WTC11 (cell line): ENCODE results near the gene SORD. TPM values are rescaled to one million over a fixed set of nuclear protein-coding genes. Genes with fewer than 3 reads are reported as not detected.

ENCODE experiments used
- ATAC-seq: fragments of 200-7000 bp; cut with Tn5 transposase; 2 replicates; pipeline ENCODE4 v1.10.0; 2021; ENCODE audit warnings: mild to moderate bottlenecking, moderate library complexity
- CTCF ChIA-PET: fragments of 300-600 bp; sonication (Branson Sonifier 250); formaldehyde crosslinking; loops from one replicate; lab custom pipeline; 2021; ENCODE audit warnings: antibody characterized with exemption; lab: Charles Lee
- POLR2A ChIA-PET: fragments of 350-600 bp; sonication (Branson Sonifier 250); formaldehyde crosslinking; loops from one replicate; lab custom pipeline; 2021; ENCODE audit warnings: antibody characterized with exemption; lab: Charles Lee
- DNase-seq: peaks from one replicate; pipeline ENCODE4 v3.0.0; 2021; ENCODE audit warnings: low spot score
- H3K27ac Mint-ChIP-seq: 2 replicates; pipeline ENCODE4 v1.8.0; 2021; ENCODE audit warnings: mixed read lengths
- H3K27me3 Mint-ChIP-seq: 2 replicates; pipeline ENCODE4 v1.8.0; 2021; ENCODE audit warnings: low read depth, mild to moderate bottlenecking, moderate library complexity, mixed read lengths
- H3K36me3 Mint-ChIP-seq: 2 replicates; pipeline ENCODE4 v1.8.0; 2021; ENCODE audit warnings: mixed read lengths
- H3K4me1 Mint-ChIP-seq: 2 replicates; pipeline ENCODE4 v1.8.0; 2022; ENCODE audit warnings: mixed read lengths
- H3K4me3 Mint-ChIP-seq: 2 replicates; pipeline ENCODE4 v1.8.0; 2021; ENCODE audit warnings: mild to moderate bottlenecking, moderate library complexity, mixed read lengths
- H3K9me3 Mint-ChIP-seq: 2 replicates; pipeline ENCODE4 v1.8.0; 2021; ENCODE audit warnings: mixed read lengths
- AR ChIP-seq: fragments of 250-450 bp; sonication (Bioruptor Pico); IDR thresholded peaks from 2 replicates; pipeline ENCODE4 v1.9.0; 2021; ENCODE audit warnings: mild to moderate bottlenecking
- ATF2 ChIP-seq: sonication (generic); formaldehyde crosslinking; IDR thresholded peaks from 2 replicates; pipeline ENCODE4 v1.8.1; 2022; ENCODE audit warnings: low read depth, missing genetic modification reagents, borderline replicate concordance
- IRF2 ChIP-seq: sonication (generic); formaldehyde crosslinking; IDR thresholded peaks from 2 replicates; pipeline ENCODE4 v1.8.0; 2022; ENCODE audit warnings: low read depth, missing genetic modification reagents, borderline replicate concordance
- MAX ChIP-seq: sonication (generic); formaldehyde crosslinking; IDR thresholded peaks from 2 replicates; pipeline ENCODE4 v1.8.0; 2022; ENCODE audit warnings: mild to moderate bottlenecking, missing genetic modification reagents
- NFYB ChIP-seq: sonication (generic); formaldehyde crosslinking; conservative IDR thresholded peaks from 2 replicates; pipeline ENCODE4 v1.8.0; 2022; ENCODE audit warnings: low read depth, missing genetic modification reagents
- NR2C2 ChIP-seq: sonication (generic); formaldehyde crosslinking; IDR thresholded peaks from 2 replicates; pipeline ENCODE4 v1.8.0; 2022; ENCODE audit warnings: mild to moderate bottlenecking, missing genetic modification reagents
- NR3C1 ChIP-seq: sonication (generic); formaldehyde crosslinking; conservative IDR thresholded peaks from 2 replicates; pipeline ENCODE4 v1.8.1; 2023; ENCODE audit warnings: low read depth, mild to moderate bottlenecking, missing genetic modification reagents
- RORB ChIP-seq: fragments of 250-450 bp; sonication (Bioruptor Pico); IDR thresholded peaks from 2 replicates; pipeline ENCODE4 v1.9.0; 2021; ENCODE audit warnings: mild to moderate bottlenecking
- SMAD4 ChIP-seq: sonication (generic); formaldehyde crosslinking; IDR thresholded peaks from 2 replicates; pipeline ENCODE4 v1.8.0; 2022; ENCODE audit warnings: mild to moderate bottlenecking, missing genetic modification reagents
- TEAD1 ChIP-seq: sonication (generic); formaldehyde crosslinking; IDR thresholded peaks from 2 replicates; pipeline ENCODE4 v1.8.0; 2022; ENCODE audit warnings: mild to moderate bottlenecking, missing genetic modification reagents
- TP53 ChIP-seq: sonication (generic); formaldehyde crosslinking; IDR thresholded peaks from 2 replicates; pipeline ENCODE4 v1.8.1; 2023; ENCODE audit warnings: mild to moderate bottlenecking, missing genetic modification reagents
- USF2 ChIP-seq: sonication (generic); formaldehyde crosslinking; IDR thresholded peaks from 2 replicates; pipeline ENCODE4 v1.8.1; 2023; ENCODE audit warnings: mild to moderate bottlenecking, missing genetic modification reagents, moderate library complexity
- ZMAT4 ChIP-seq: fragments of 250-450 bp; sonication (Bioruptor Pico); IDR thresholded peaks from 2 replicates; pipeline ENCODE4 v1.9.0; 2021; ENCODE audit warnings: mild to moderate bottlenecking
- ZNF138 ChIP-seq: sonication (generic); formaldehyde crosslinking; conservative IDR thresholded peaks from 2 replicates; pipeline ENCODE4 v1.8.1; 2022; ENCODE audit warnings: mild to moderate bottlenecking, moderate library complexity, missing genetic modification reagents
- ZNF232 ChIP-seq: sonication (generic); formaldehyde crosslinking; IDR thresholded peaks from 2 replicates; pipeline ENCODE4 v1.8.0; 2022; ENCODE audit warnings: mild to moderate bottlenecking, missing genetic modification reagents
- total RNA-seq: library from RNA; stranded (reverse); gene quantifications from 3 replicates; pipeline ENCODE4 v1.2.3, GENCODE V29; 2021
- TF ChIP-seq, protein P1 (sequence below): sonication (generic); formaldehyde crosslinking; IDR thresholded peaks from 2 replicates; pipeline ENCODE4 v1.8.0; 2022; ENCODE audit warnings: mild to moderate bottlenecking, missing genetic modification reagents
- TF ChIP-seq, protein P2 (sequence below): sonication (generic); formaldehyde crosslinking; IDR thresholded peaks from 2 replicates; pipeline ENCODE4 v1.8.0; 2023; ENCODE audit warnings: missing genetic modification reagents
- TF ChIP-seq, protein P3 (sequence below): fragments of 250-450 bp; sonication (Bioruptor Pico); conservative IDR thresholded peaks from 2 replicates; pipeline ENCODE4 v1.9.0; 2021; ENCODE audit warnings: mild to moderate bottlenecking

The SORD gene
- total RNA-seq, 1 experiment from 2014 or later = 46.2 TPM

DNA sequence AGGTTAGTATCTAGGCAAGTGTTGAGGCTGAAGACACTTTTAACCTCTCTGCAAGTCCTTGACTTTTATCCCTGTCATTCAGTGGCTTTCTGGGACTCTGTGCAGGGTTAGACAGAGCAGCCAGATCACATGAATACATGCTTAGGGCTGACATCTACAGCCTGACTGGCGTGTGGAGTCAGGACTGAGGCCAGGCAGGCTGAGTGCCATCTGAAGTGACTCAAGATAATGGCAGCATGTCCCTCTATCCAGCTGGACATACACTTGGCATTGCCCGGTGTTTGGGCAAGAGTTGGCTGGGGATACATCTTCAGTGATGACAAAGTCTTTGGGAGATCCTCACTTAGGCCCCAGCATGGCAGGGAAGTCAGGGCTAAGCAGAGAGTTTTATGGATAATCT, 68.6 kb downstream of the SORD start:
- Mint-ChIP-seq H3K27me3 (peaks cover 16% of the 10 kb centered on the region), H3K36me3 (no peaks in the 10 kb centered on the region)
- CTCF ChIA-PET = interaction anchor here (1.2 to 1.5 kb wide), 2 partner anchors 19 to 27 kb away, joined by 3 read pairs; no protein-coding TSS in a partner anchor

More for the DNA sequence above, 68.6 kb downstream of the SORD start:
- TF ChIP-seq ZNF138 = no peak
- no peak for TF ChIP-seq TEAD1 (CRISPR knock-in tag)
- no peak for TF ChIP-seq SMAD4 (CRISPR knock-in tag)
- TF ChIP-seq, protein P1, sequence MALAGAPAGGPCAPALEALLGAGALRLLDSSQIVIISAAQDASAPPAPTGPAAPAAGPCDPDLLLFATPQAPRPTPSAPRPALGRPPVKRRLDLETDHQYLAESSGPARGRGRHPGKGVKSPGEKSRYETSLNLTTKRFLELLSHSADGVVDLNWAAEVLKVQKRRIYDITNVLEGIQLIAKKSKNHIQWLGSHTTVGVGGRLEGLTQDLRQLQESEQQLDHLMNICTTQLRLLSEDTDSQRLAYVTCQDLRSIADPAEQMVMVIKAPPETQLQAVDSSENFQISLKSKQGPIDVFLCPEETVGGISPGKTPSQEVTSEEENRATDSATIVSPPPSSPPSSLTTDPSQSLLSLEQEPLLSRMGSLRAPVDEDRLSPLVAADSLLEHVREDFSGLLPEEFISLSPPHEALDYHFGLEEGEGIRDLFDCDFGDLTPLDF (CRISPR knock-in tag) = no peak
- no peak for TF ChIP-seq NFYB
- TF ChIP-seq, protein P2, sequence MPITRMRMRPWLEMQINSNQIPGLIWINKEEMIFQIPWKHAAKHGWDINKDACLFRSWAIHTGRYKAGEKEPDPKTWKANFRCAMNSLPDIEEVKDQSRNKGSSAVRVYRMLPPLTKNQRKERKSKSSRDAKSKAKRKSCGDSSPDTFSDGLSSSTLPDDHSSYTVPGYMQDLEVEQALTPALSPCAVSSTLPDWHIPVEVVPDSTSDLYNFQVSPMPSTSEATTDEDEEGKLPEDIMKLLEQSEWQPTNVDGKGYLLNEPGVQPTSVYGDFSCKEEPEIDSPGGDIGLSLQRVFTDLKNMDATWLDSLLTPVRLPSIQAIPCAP (CRISPR knock-in tag) = no peak
- no peak for TF ChIP-seq AR
- no peak for TF ChIP-seq ATF2 (CRISPR knock-in tag)
- no peak for TF ChIP-seq RORB (CRISPR knock-in tag)
- TF ChIP-seq, protein P3, sequence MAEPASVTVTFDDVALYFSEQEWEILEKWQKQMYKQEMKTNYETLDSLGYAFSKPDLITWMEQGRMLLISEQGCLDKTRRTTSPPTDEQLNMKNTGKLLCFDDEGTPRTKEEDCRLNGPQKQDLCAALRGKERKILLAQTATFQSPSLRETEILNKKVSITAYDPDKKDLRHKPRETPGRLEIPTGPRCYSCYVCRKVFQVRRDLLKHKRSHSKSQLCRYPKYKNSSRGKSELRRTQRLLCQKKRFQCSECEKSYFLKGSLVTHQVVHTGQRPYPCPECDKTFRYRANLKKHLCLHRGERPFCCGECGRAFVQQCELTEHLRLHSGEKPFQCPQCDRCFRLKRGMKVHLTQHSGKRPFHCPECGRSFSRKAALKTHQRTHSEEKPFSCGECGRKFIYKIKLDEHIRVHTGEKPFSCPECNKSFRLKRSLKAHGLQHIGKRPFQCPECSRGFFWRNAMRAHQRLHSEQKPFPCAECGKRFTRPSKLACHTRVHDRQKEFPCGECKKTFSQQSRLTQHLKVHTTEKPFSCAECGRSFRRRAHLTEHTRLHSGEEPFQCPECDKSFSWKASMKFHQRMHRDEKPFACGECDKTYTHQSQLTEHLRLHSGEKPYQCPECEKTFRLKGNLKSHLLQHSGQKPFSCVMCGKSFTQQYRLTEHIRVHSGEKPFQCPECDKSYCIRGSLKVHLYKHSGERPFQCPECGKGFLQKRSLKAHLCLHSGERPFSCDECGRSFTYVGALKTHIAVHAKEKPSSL (CRISPR knock-in tag) = no peak
- no peak for TF ChIP-seq ZNF232
- no peak for TF ChIP-seq NR3C1 (CRISPR knock-in tag)
- no peak for TF ChIP-seq MAX
- no peak for TF ChIP-seq ZMAT4 (CRISPR knock-in tag)
- TF ChIP-seq NR2C2 (CRISPR knock-in tag) = no peak
- TF ChIP-seq IRF2 (CRISPR knock-in tag) = no peak
- no peak for TF ChIP-seq TP53 (CRISPR knock-in tag)
- TF ChIP-seq USF2 (CRISPR knock-in tag) = no peak
- POLR2A ChIA-PET = no interaction called here
- H3K4me1 Mint-ChIP-seq = no peaks in the 10 kb centered on the region
- no peaks in the 10 kb centered on the region for H3K9me3 Mint-ChIP-seq
- ATAC-seq = no peak
- no peak for DNase-seq
- H3K4me3 Mint-ChIP-seq = no peak overlapping the region
- no peak overlapping the region for H3K27ac Mint-ChIP-seq
